IMR-90 (cell line): Measurements from ENCODE around the gene ABCB6. TPM values are rescaled to one million over a fixed set of nuclear protein-coding genes. Genes with fewer than 3 reads are reported as not detected.

Experiments used
- ATAC-seq: fragments of 200-7000 bp; cut with Tn5 transposase; 2 replicates; pipeline ENCODE4 v1.9.1; 2020; ENCODE audit warnings: low read depth, mild to moderate bottlenecking, moderate library complexity
- BruUV-seq: library from RNA; stranded (reverse); fragments of 400-500 nt; replicated peaks from 2 replicates; lab custom pipeline; 2021; lab: Mats Ljungman, UMichigan
- CTCF ChIA-PET: fragments of 300-600 bp; formaldehyde crosslinking; extraction: SDS; loops from one replicate; lab custom pipeline; 2021; ENCODE audit warnings: antibody characterized with exemption; lab: Yijun Ruan, JAX
- POLR2A ChIA-PET: fragments of 300-600 bp; sonication (Branson Sonifier 250); formaldehyde crosslinking; loops from one replicate; lab custom pipeline; 2022; ENCODE audit warnings: antibody characterized with exemption; ENCODE audit not compliant: unreplicated experiment; lab: Charles Lee
- DNase-seq: peaks from one replicate; pipeline ENCODE4 v3.0.0; 2013
- H2AFZ ChIP-seq: replicated peaks from 2 replicates; pipeline ENCODE3; 2013; ENCODE audit warnings: low read length, mild to moderate bottlenecking; ENCODE audit not compliant: poor library complexity
- H2AK5ac ChIP-seq: 2 replicates; pipeline ENCODE4 v1.6.1; 2013; ENCODE audit warnings: low read depth, low read length, inconsistent platforms
- H2AK9ac ChIP-seq: replicated peaks from 2 replicates; pipeline ENCODE3; 2013; ENCODE audit warnings: mild to moderate bottlenecking, low read depth, low read length, moderate library complexity; ENCODE audit not compliant: poor library complexity
- H2BK120ac ChIP-seq: 2 replicates; pipeline ENCODE4 v1.6.1; 2013; ENCODE audit warnings: low read depth, low read length, inconsistent platforms
- H2BK15ac ChIP-seq: 3 replicates; pipeline ENCODE4 v1.6.1; 2013; ENCODE audit warnings: low read depth, low read length, inconsistent platforms
- H2BK20ac ChIP-seq: 2 replicates; pipeline ENCODE4 v1.6.1; 2013; ENCODE audit warnings: low read depth, mild to moderate bottlenecking, inconsistent platforms, low read length, moderate library complexity
- H2BK5ac ChIP-seq: 2 replicates; pipeline ENCODE4 v1.6.1; 2013; ENCODE audit warnings: mild to moderate bottlenecking, low read depth, low read length, inconsistent platforms; ENCODE audit not compliant: poor library complexity, severe bottlenecking
- H3K14ac ChIP-seq: replicated peaks from 2 replicates; pipeline ENCODE4 v1.6.1; 2013; ENCODE audit warnings: low read depth, low read length, inconsistent platforms
- H3K18ac ChIP-seq: 2 replicates; pipeline ENCODE4 v1.6.1; 2013; ENCODE audit warnings: low read depth, low read length, control low read depth
- H3K23ac ChIP-seq: 2 replicates; pipeline ENCODE4 v1.6.1; 2013; ENCODE audit warnings: low read depth, low read length, inconsistent platforms
- H3K27ac ChIP-seq: 2 replicates; pipeline ENCODE4 v1.5.1; 2013; ENCODE audit warnings: mild to moderate bottlenecking, control low read depth, low read length; ENCODE audit not compliant: insufficient read depth
- H3K27me3 ChIP-seq: 2 replicates; pipeline ENCODE4 v1.6.1; 2013; ENCODE audit warnings: low read length; ENCODE audit not compliant: control insufficient read depth, insufficient read depth
- H3K36me3 ChIP-seq: 2 replicates; pipeline ENCODE4 v1.6.1; 2013; ENCODE audit warnings: low read length, mixed read lengths; ENCODE audit not compliant: control insufficient read depth, insufficient read depth
- H3K4ac ChIP-seq: 2 replicates; pipeline ENCODE4 v1.6.1; 2013; ENCODE audit warnings: low read depth, low read length, inconsistent platforms
- H3K4me1 ChIP-seq: 2 replicates; pipeline ENCODE4 v1.6.1; 2013; ENCODE audit warnings: low read length, mixed read lengths; ENCODE audit not compliant: control insufficient read depth, insufficient read depth
- H3K4me2 ChIP-seq: 2 replicates; pipeline ENCODE4 v1.6.1; 2013; ENCODE audit warnings: low read depth, mild to moderate bottlenecking, control low read depth, low read length, moderate library complexity
- H3K4me3 ChIP-seq: 2 replicates; pipeline ENCODE4 v1.5.1; 2013; ENCODE audit warnings: low read depth, mild to moderate bottlenecking, control low read depth, low read length, moderate library complexity; ENCODE audit not compliant: insufficient read depth
- H3K56ac ChIP-seq: 2 replicates; pipeline ENCODE4 v1.6.1; 2013; ENCODE audit warnings: low read length, inconsistent platforms; ENCODE audit not compliant: insufficient read depth; ENCODE audit errors: extremely low read depth
- H3K79me1 ChIP-seq, 2 experiments: 2 replicates each; pipeline ENCODE4 v1.6.1; 2013; ENCODE audit warnings: low read length in 2 of 2, inconsistent platforms in 1 of 2, low read depth in 1 of 2
- H3K9ac ChIP-seq: 2 replicates; pipeline ENCODE4 v1.6.1; 2013; ENCODE audit warnings: low read depth, low read length, control low read depth
- H3K9me1 ChIP-seq: 2 replicates; pipeline ENCODE4 v1.6.1; 2013; ENCODE audit warnings: low read length, inconsistent platforms; ENCODE audit not compliant: insufficient read depth
- H3K9me3 ChIP-seq: 2 replicates; pipeline ENCODE4 v1.6.1; 2013; ENCODE audit warnings: low read length; ENCODE audit not compliant: control insufficient read depth, insufficient read depth
- H4K20me1 ChIP-seq: 2 replicates; pipeline ENCODE4 v1.6.1; 2013; ENCODE audit warnings: low read length, inconsistent platforms; ENCODE audit not compliant: insufficient read depth
- H4K5ac ChIP-seq: 2 replicates; pipeline ENCODE4 v1.6.1; 2013; ENCODE audit warnings: mild to moderate bottlenecking, low read depth, low read length, control low read depth
- H4K8ac ChIP-seq, 2 experiments: 2 replicates each; pipeline ENCODE4 v1.6.1; 2013; ENCODE audit warnings: low read depth in 2 of 2, low read length in 2 of 2, control low read depth in 1 of 2, inconsistent platforms in 1 of 2
- H4K91ac ChIP-seq: 2 replicates; pipeline ENCODE4 v1.6.1; 2013; ENCODE audit warnings: low read depth, low read length, inconsistent platforms; ENCODE audit not compliant: insufficient read depth
- BHLHE40 ChIP-seq: fragments of 150-350 bp; IDR thresholded peaks from 2 replicates; pipeline ENCODE4 v1.6.1; 2016; ENCODE audit warnings: mild to moderate bottlenecking, low read depth, low read length
- CEBPB ChIP-seq: IDR thresholded peaks from 2 replicates; pipeline ENCODE4 v1.6.1; 2012; ENCODE audit warnings: low read depth, low read length, improper control_type of control experiment
- CHD1 ChIP-seq: IDR thresholded peaks from 2 replicates; pipeline ENCODE4 v1.6.1; 2012; ENCODE audit warnings: low read depth, low read length, improper control_type of control experiment
- FOS ChIP-seq: fragments of 150-350 bp; IDR thresholded peaks from 2 replicates; pipeline ENCODE4 v1.6.1; 2016; ENCODE audit warnings: low read depth, low read length
- MAZ ChIP-seq: IDR thresholded peaks from 2 replicates; pipeline ENCODE4 v1.6.1; 2012; ENCODE audit warnings: low read depth, mild to moderate bottlenecking, low read length, improper control_type of control experiment, moderate library complexity, borderline replicate concordance
- MXI1 ChIP-seq: IDR thresholded peaks from 2 replicates; pipeline ENCODE4 v1.6.1; 2012; ENCODE audit warnings: low read depth, mild to moderate bottlenecking, low read length, moderate library complexity, borderline replicate concordance
- NFE2L2 ChIP-seq: fragments of 150-350 bp; IDR thresholded peaks from 2 replicates; pipeline ENCODE4 v1.6.1; 2016; ENCODE audit warnings: low read depth, mild to moderate bottlenecking, low read length
- POLR2A ChIP-seq: IDR thresholded peaks from 2 replicates; pipeline ENCODE4 v1.6.1; 2012; ENCODE audit warnings: mild to moderate bottlenecking, low read depth, low read length
- RCOR1 ChIP-seq: IDR thresholded peaks from 2 replicates; pipeline ENCODE4 v1.6.1; 2012; ENCODE audit warnings: mild to moderate bottlenecking, low read length, improper control_type of control experiment; ENCODE audit not compliant: insufficient replicate concordance
- RFX5 ChIP-seq: IDR thresholded peaks from 2 replicates; pipeline ENCODE4 v1.8.0; 2012; ENCODE audit warnings: low read depth, mild to moderate bottlenecking, low read length, moderate library complexity
- USF2 ChIP-seq: fragments of 150-350 bp; IDR thresholded peaks from 2 replicates; pipeline ENCODE4 v1.6.1; 2017; ENCODE audit warnings: mild to moderate bottlenecking, antibody characterized with exemption, low read length, low read depth
- WGBS, 2 experiments: methylation state at CpG; one replicate each; pipeline versions ENCODE4 v1.1.5 to v1.1.7; 2013; ENCODE audit warnings: missing lambda C conversion rate in 2 of 2; ENCODE audit not compliant: insufficient read length in 1 of 2; ENCODE audit errors: extremely low coverage in 2 of 2; 5-methylcytosine and 5-hydroxymethylcytosine counted together
- dilution Hi-C: fragments of 300-500 bp; cut with HindIII; formaldehyde crosslinking; loops from one replicate; pipeline ENCODE4 v1.14.3; 2018; ENCODE audit warnings: low sequenced_read_pairs; ENCODE audit not compliant: unreplicated experiment
- in situ Hi-C: fragments of 300-500 bp; cut with MboI; formaldehyde crosslinking; loops from 3 replicates; pipeline ENCODE4 v1.14.3; 2019; ENCODE audit warnings: low sequenced_read_pairs, inconsistent platforms, mixed read lengths
- intact Hi-C: fragments of 100-400 bp; cut with micrococcal nuclease; formaldehyde crosslinking; loops from 2 replicates; pipeline ENCODE4 v1.10.0; 2022
- polyA plus RNA-seq, 3 experiments: library from polyadenylated mRNA; depleted of rRNA; stranded (reverse); fragments of >200 nt; gene quantifications; 2 replicates each; pipeline ENCODE4 v1.2.3, GENCODE V29; 2012; ENCODE audit warnings: low replicate concordance in 1 of 3
- total RNA-seq: library from RNA; depleted of rRNA; stranded (reverse); fragments of >200 nt; gene quantifications from 2 replicates; pipeline ENCODE4 v1.2.3, GENCODE V29; 2012

Gene ABCB6
- total and polyA plus RNA-seq, 2 of the 4 experiments (the other 2 are of a cell fraction), result 12.5 to 24.7 TPM

- peaks cover under 1 to 9% of the 10 kb centered on the region in 2 experiments; a peak in 2 of 4 replicates for H3K79me1 ChIP-seq
- H2AFZ ChIP-seq, result peak within 1 kb of the TSS; percentile 93
- no peak within 1 kb of the TSS for H3K56ac ChIP-seq
- intact Hi-C loops (no loop called here), in situ Hi-C loops (no loop called here), dilution Hi-C loops (no loop called here)
- peak within 1 kb of the TSS; percentile 76; the same call in 1 of the 2 replicates for H3K23ac ChIP-seq
- H3K4ac ChIP-seq, result peak within 1 kb of the TSS; percentile 35
- no peak within 1 kb of the TSS; the same call in 1 of the 2 replicates for H4K91ac ChIP-seq
- 13% methylated on average over 9 of the region's 49 CpGs; no CpG with 5 or more reads in 1 of the 2 experiments for WGBS, 2 experiments
- H3K4me2 ChIP-seq, result peak within 1 kb of the TSS; percentile 96
- peak within 1 kb of the TSS; percentile 81 for H2AK9ac ChIP-seq
- H3K27me3 ChIP-seq, result peaks cover 13% of the 10 kb centered on the region
- H4K8ac ChIP-seq, result peak within 1 kb of the TSS in 1 of 2 experiments; percentile 40; a peak in 1 of 4 replicates
- H3K4me1 ChIP-seq, result peaks cover 40% of the 10 kb centered on the region
- no peak within 1 kb of the TSS for H2BK15ac ChIP-seq
- H2AK5ac ChIP-seq, result peak within 1 kb of the TSS; percentile 74; the same call in 1 of the 2 replicates
- H3K9ac ChIP-seq, result peak within 1 kb of the TSS; percentile 3; the same call in 1 of the 2 replicates
- ChIA-PET POLR2A (no interaction called here), CTCF (interaction anchor here (0.6 kb wide), 2 partner anchors 10 to 37 kb away, joined by 3 read pairs; no protein-coding TSS in a partner anchor)
- peak within 1 kb of the TSS; percentile 19; the same call in 1 of the 2 replicates for H2BK120ac ChIP-seq
- H3K9me1 ChIP-seq, result peaks cover 25% of the 10 kb centered on the region
- H3K4me3 ChIP-seq, result peak within 1 kb of the TSS; percentile 57
- TF ChIP-seq MXI1, result 0 out of 2 replicates have a peak, but pooled peaks have one; percentile 65
- peak; percentile 80 for TF ChIP-seq BHLHE40
- TF ChIP-seq POLR2A, result no peak; the same call in 1 of the 2 replicates
- 0 out of 2 replicates have a peak, but pooled peaks have one; percentile 9 for TF ChIP-seq FOS
- 0 out of 2 replicates have a peak, but pooled peaks have one; percentile 13 for TF ChIP-seq MAZ
- peak; percentile 16 for TF ChIP-seq RCOR1
- TF ChIP-seq CEBPB, result no peak
- no peak for TF ChIP-seq CHD1
- peak; percentile 15 for TF ChIP-seq USF2
- TF ChIP-seq RFX5, result no peak
- TF ChIP-seq NFE2L2, result peak; percentile 68
- no peak within 1 kb of the TSS for H3K14ac ChIP-seq
- BruUV-seq, result no TSS peak
- H3K18ac ChIP-seq, result no peak within 1 kb of the TSS
- ATAC-seq (peak; percentile 4), DNase-seq (peak; percentile 50)
- no peak within 1 kb of the TSS for H2BK5ac ChIP-seq
- H3K9me3 ChIP-seq, result no peaks in the 10 kb centered on the region
- no peak within 1 kb of the TSS; the same call in none of the 2 replicates for H4K5ac ChIP-seq
- 0 out of 2 replicates have a peak, but pooled peaks cover 8% of the 10 kb centered on the region for H4K20me1 ChIP-seq
- H3K36me3 ChIP-seq, result peaks cover 8% of the 10 kb centered on the region; the same call in 1 of the 2 replicates
- no peak within 1 kb of the TSS for H2BK20ac ChIP-seq
- no peak within 1 kb of the TSS; the same call in 1 of the 2 replicates for H3K27ac ChIP-seq
Observed at GRCh38 chr2:219252900-219253752, 34.4 kb upstream of the ABCB6 start, which contains the start of gene TUBA4B. Gene TUBA4B (plus strand): TSS chr2:219253243. CDS start chr2:219253408, 165 bp downstream.
